NCI-H524 (cell line): ENCODE measurements around the gene PLVAP.

Experiments
- DNase-seq, 2 experiments: peaks; one replicate each; lab custom pipeline; 2025; lab: John Stamatoyannopoulos, UW

PLVAP gene

DNA sequence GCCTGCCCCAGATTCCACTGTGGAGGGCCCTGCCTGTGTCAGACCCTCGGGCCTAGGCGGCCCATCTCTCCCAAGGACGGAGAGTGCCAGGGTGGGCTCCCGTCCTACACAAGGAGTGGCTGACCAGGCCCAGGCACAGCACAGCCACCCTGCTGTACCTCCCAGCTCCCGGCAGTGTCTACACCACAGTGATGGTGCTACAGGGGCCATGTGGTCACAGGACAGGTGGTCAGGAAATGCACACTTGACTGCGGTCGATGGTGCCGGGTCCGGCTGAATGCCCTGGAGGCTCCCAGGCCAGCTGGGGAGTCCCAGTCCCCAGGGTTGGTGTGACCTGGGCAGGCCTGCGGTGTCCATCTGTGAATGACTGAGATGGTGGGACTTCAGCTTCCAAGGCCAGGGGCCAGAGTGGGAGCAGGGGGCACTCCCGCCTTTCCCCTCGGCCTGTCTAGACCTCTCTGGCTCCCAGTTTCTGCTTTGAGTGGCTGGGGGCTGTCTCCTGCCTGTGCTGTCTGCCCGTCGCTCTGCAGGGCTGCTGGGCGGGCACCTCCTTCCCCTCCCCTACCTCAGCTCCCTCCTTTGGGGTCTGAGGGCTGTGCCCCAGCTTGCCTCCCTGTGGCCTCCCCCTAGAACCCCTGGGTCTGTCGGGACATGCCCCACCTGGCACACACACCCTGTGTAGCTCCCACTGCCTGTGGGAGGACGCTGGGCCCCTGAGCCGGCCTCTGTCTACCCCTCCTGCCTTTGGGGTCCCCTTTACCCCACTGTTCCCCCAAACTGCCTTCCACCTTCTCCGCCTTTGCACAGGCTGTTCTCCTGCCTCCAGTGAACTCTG lies 55.3 kb downstream of the PLVAP start:
- DNase-seq, result no peak

DNA sequence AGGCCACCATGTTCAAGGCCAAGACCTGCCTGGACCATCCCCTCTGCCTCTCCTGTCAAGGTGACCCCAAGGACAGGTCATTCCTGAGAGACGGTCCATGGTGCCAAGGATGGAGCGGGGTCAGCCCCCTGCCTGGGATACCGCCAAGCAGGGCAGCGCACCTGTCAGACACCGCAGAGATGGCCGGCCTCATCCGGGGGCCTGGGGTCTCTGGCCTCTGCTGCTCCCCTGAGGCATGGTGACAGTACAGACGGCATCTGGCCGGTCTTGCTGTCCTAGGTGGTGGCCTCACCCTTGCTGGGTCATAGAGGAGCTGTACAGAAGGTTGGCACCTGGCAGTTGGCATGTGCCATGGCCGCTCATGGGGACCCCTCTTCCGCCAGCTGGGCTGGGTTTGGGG lies 56.7 kb downstream of the PLVAP start:
- DNase-seq, result no peak

DNA sequence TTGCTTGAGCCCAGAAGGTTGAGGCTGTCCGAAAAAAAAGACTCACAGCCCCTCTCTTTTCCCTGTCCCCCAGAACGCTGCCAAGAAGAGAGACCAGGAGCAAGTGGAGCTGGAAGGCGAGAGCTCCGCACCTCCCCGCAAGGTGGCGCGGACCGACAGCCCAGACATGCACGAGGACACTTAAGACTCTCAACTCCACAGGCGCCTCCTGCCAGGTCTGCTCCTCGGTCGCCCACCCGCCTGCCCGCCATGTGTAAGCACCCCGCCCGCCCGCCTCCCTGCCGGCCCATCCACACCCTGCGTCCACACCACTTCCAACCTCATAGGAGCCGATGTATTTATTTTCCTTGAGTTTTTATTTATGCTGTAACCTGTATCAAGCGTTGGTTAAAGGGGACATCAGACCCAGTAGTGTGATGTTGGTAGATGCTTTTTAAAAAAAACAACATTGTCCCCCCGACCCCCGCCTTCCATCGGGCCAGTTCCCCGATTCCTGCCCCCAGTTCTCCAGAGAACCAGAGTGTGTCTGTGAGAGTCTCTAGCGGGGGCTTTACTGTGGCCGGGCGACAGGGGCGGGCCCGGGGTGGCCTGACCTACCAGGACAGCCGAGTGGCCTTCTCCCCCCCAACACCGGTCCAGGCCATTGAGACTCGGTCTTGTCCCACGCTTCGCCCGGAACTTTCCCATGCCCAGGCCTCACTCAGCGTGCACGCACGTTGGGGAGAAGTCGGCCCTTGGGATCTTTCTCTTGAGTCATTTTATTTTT lies 57.5 kb downstream of the PLVAP start:
- DNase-seq, result no peak

DNA sequence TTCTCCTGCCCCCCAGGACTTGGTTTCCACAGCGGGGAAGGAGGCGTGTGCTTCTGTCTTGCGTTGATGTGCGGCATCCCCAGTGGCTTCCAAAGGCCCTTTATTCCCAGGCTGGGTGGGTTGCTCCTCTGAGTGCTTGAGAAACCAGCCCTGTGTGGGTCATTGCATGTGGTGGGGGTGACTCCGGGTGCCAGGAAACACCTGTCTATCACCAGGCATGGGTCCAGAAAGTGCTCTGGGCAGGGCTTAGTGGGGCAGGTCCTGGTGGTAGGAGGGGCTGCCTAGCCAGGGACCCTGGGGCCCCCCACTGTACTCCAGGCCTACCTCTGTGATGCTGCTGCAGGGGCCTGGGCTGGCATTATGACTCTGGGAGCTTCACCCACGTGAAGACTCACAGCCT lies 58.2 kb downstream of the PLVAP start:
- DNase-seq, result no peak

DNA sequence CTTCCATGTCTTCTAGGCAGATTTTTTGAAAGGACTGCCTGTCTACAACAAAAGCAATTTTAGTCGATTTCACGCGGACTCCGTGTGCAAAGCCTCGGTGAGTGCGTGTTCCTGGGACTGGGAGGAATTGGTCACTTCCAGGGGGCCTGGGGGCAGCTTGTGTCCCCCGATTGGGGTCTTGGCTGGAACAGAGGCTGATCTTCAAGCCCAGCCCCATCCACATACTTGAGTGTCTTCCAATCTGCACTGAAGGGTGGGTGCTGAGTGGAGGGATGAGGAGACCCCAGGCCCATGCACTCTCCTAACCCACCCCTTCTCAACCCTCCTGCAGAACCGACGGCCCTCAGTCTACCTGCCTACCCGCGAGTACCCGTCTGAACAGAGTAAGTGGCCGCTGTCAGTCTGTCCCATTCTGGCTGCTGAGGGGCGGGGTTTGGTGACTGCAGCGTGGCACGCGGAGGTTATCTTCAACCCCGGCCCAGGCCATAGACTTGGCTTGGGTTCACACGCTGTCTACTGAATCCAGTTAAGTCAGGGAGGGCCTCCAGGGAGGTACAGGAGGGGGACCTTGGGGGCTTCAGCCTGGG lies 63.0 kb downstream of the PLVAP start:
- DNase-seq, result no peak

DNA sequence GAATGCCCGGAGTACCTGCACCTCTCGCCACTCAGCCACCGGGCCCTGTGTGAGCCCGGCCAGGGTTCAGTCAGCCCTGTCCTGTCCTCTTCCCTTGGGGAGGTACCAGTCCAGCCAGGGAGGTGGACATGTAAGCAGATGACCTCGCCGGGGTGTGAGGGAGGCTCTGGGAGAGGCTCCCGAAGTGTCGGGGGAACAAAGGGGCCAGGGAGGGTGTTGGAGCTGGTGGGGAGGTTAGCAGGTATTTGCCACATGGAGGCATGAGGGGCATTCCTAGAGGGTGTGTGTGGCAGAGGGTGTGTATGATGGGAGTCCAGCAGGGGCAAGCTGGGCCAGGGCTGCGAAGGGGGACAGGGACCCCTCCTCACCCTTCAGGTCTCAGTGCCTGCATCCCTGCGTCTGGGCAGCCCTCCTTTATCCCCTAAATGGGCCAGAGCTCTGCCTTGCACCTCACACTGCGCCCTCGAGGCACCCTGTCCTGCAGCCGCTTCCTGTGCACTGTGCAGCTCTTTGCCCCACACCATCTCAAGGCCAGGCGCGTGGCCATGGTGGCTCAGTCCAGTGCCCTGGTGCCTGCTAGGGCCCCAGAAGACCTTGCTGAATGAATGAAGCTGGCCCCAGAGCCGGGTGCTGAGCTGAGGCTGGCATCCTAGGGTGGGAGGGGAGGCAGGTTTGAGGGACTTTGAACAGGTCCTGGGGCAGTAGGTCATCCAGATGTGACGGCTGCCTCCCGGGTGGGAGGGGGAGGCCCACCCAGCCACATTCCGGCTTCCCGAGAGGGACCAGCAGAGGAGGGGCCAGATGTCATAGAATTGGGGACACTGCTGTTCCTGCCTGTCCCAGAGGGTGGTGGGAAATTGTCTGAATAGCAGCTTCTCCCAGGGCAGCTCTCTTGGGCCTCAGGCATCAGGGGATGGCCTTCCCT lies 64.7 kb downstream of the PLVAP start:
- no peak for DNase-seq

DNA sequence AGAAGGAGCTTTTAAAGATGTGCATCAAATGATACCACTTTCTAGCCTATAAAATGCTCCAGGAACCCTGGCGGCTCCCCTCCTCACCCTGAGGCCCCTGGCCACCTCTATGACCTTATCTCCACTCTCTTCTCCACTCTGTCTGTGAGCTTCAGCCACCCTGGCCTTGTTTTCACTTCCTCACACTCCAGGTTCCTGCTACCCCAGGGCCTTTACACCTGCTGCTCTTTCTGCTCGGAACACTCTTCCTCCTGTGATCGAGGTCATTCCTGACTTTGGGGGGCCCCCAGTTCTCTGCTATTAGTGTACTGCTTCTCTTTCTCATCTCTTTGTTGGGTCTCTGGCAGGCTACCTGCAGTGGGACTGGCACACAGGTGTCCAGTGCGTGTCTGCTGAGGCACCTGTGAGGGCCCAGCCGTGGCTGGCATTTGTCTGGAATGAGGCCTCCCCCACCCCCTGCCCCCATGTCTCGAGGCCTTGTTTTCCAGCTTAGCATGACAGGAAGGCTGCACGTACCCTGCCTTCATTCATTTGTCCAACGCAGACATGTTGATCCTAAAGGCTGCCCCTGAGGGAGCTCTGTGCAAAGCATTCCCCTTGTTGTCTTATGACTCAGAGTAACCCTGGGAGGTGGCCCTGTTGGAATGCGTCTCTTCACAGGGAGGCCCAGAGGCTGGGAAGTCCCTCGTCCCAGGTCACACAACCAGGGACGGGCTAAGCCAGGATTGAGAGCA lies 65.5 kb downstream of the PLVAP start:
- no peak for DNase-seq

DNA sequence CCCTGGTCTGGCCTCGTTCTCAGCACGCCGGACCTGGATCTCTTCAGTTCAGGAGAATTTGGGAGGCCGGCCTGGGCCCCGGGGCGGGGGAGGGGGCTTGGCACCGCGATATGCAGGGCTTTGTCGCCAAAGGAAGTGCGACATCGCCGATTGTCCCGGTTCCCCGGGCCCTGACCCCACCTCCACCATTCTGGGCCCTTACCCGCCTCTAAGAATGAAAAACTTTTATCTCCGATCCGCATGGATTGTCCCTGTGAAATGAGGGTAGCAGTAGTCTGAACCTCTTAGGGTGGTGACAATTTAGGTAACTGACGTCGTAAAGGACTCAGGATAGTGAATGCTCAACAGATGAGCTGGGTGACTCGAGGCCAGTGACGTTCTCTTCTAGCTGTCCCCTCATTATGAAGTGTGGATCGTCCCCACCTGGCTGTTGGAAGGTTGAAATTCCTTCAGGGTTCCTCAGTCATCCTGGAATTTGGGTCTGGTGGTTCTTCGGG lies 67.1 kb downstream of the PLVAP start:
- DNase-seq, result no peak

DNA sequence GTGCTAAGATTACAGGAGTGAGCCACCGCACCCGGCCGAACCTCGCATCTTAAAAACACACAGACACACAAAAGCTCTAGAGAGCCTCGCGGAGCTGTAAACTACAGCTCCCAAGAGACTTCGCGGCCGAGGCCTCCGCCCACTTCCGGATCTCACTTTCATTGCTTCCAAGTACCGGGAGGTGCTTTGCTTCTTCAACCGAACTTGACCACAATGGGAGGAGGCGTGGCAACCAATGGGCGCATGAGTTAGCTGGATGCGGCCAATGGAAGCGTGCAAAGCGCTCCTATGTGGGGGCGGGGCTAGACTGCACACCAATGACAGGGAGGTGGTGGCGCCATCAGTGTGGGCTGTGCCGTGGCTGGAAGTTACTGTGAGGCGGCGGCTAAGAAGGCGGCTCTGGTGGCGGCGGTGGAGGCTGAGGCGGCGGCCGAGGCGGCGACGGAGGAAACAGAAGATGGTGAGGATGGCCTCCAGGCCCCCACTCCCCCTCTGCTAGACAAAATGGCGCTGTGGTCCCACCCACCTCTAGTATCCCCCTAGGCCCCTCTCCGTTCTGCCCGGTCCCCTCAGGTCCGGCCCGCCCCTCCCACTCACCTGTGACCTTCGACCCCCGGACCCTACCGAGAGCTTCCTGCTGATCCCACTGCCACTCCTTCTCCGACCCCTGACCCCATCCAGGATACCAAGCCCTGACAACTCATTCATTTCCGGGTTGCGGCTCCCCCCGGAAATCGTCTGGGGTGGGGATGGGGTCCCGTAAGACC lies 67.8 kb downstream of the PLVAP start, which contains the start of gene DDA1:
Gene DDA1, plus strand, starts transcription at position 366 of the 767 bp plus-strand sequence. Its CDS starts 92 bp downstream, at position 458.
- peak; percentile 99 to 100 for DNase-seq

DNA sequence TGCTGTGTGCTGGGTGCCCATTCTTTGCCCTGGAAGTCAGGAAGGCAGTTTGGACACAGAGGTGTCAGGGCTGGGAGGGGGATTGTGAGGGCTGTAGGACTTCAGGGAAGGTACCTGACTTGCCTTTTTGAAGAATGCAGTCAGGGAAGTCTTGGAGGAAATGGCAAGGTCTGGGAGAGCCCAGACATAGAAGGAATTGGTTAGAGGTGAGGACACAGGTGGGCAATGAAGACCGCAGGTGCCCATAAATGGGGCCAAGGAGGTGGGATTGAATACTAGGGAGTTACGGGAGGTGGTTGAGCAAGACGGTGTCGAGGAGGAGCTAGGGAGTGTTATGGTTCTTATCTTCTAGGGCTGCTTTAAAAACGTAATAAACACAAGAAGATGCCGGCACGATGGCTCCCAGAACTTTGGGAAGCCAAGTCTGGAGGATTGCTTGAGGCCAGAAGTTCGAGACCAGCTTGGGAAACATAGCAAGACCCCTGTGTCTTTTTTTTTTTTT lies 69.2 kb downstream of the PLVAP start:
- DNase-seq, result no peak

DNA sequence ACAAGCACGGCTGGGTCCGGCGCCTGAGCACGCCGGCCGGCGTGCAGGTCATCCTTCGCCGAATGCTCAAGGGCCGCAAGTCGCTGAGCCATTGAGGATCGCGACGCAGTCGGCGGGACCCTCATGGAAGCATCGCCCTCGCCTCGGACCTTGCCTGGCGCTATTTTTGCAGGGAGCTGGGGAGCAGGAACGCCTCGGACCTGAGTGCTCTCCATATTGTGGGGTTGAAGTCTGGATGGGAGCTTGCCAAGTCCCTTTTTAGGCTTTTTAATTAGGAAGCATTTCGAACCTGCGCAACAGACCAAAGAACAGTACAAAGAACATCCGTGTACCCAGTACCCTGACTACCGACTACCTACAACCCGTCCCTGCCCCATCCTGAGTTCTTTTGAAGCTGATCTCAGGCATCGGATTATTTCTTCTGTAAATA lies 70.8 kb downstream of the PLVAP start:
- DNase-seq, result peak in 1 of 2 experiments; percentile 55

DNA sequence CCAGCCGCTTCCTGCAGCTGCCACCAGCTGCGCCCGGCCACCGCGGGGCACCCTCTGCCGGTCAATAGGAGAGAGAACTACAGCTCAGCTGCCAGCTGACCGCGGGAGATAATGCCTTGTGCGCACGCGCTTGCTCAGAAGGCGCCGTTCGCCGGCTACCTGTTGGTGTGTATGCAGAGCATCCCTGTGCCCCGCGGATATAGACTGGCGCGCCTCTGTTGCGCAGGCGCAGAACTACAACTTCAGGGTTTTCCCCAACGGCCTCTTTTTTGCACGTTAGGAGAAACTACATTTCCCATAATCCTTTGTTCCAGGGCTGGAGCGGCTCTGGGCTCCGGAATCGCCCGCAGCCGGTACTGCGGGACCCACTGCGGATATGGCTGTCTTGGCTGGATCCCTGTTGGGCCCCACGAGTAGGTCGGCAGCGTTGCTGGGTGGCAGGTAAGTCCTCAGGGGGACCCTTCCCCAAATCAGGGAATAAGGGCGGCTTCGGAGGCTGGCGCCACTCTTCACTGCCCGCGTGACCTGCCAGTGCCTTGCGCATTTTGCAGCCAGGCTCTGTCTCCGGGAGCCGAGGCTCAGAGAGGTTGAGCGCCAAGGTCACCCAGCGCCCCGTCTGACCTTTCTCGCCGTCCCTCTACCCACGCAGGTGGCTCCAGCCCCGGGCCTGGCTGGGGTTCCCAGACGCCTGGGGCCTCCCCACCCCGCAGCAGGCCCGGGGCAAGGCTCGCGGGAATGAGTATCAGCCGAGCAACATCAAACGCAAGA lies 71.4 kb downstream of the PLVAP start, which contains the start of gene MRPL34:
Gene MRPL34, plus strand, starts transcription at position 356 of the 768 bp plus-strand sequence. Its CDS starts 21 bp downstream, at position 377.
- DNase-seq, result peak; percentile 100

DNA sequence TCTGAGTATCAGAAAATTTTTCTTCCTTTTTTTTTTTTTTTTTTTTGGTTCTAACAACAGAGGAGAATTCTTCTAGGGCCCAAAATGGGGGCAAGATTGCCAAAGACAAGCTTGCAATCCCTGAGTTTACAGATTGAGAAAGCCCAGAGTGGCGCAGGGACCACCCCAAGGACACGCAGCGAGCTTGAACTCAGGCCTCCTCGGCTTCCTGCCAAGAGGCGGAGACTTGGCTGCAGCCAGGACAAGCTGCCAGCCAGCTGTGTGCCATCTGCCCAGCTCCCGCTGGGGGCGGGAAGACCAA lies 72.0 kb downstream of the PLVAP start:
- DNase-seq, result no peak

DNA sequence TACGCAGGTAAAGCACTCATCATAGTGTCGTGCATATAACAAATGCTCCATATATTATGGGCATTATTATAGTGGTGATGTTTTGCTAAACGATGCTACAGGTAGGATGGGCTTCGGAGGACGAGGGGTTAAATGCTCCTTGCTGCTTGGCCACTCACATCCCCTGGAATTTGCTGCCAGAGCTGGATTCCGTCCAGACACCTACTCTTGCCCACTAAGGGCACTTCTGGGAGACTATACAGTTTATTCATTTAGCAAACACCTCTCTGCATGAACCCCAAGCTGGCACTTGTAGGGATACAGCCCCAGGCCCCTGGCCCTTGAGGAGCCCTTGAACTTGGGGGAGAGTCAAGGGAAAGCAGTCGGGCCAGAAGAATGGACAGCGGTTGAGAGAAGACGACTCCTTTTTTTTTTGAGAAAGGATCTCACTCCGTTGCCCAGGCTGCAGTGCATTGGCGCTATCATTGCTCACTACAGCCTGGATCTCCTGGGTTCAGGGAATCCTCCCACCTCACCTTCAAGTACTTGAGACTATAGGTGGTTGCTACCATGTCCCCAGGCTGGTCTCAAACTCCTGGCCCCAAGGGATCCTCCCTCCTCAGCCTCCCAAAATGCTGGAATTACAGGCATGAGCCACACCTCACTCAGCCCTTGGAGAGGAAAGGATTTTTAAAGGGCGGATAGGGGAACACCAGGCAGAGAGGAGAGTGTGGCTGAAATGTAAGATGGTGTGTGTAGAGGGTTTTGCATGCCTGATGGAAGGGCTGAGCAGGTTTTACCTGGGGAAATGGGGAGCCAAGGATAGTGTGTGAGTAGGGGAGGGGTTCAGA lies 72.5 kb downstream of the PLVAP start:
- no peak for DNase-seq

DNA sequence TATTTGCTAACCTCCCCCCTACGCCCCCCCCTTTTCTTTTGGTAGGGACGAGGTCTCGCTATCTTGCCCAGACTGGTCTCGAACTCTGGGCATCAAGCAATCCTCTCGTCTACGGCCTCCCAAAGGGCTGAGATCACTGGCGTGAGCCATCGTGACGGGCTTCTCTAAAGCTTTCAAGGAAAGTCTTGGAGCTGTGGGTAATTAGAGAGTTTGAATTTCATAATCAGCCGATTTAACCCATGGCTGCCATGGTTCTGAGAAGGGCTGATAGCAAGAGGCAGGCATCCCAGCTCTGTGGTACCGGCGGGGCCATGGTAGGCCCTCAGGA lies 73.2 kb downstream of the PLVAP start:
- peak in 1 of 2 experiments; percentile 27 for DNase-seq

DNA sequence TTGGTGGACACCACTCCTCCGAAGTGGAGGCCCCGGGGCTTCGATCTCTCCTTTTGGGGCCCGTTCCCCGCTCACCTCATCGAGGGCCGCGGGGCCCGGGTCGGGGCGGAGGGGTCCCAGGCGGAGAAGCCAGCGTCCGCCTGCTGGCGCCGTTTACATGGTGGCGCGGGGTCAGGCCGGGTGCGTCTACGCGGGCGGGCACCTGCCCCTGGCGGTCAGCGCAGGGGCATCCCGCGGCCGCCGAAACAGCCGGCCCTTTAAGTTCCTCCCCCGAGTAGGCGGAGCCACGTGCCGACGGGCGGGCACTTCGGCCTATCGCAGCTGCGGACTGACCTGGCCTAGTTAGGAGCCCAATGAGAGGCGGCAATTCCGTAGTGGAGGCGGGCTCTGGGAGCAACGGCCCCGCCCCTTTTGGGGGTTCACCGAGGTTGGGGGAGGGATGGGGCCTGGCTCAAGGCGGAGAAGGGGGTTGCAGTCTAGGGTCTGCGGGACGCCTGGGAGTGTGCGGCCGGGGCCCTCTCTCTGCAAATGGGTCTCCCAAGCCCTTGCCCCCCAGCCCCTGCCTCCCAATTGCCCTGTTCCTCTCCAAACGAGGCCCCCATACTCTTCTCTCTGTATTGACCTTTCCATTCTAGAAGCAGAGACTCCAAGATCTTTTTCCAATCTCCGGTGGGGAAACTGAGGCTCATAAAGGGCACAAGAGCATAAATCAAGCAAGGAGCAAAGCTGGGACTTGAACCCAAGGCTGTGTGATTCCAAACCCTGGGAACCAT lies 73.8 kb downstream of the PLVAP start, which contains the start of gene ABHD8:
Gene ABHD8, minus strand, starts transcription at position 259 of the 773 bp plus-strand sequence. CDS start 1,809 bp downstream, outside the sequence.
- DNase-seq, result peak; percentile 91 to 97
